PFSK-1 (cell line): ENCODE results near the gene PDZD11.

Experiments
- POLR2AphosphoS5 ChIP-seq: IDR thresholded peaks from 2 replicates; pipeline ENCODE4 v1.6.1; 2012; ENCODE audit warnings: low read depth, mild to moderate bottlenecking, control low read depth, low read length, moderate library complexity
- REST ChIP-seq, 2 experiments: IDR thresholded peaks; 2 replicates each; pipeline versions ENCODE4 v1.6.1 to v1.8.0; 2011 to 2012; ENCODE audit warnings: low read depth in 2 of 2, low read length in 2 of 2, control low read depth in 1 of 2, inconsistent platforms in 1 of 2, mild to moderate bottlenecking in 1 of 2, moderate library complexity in 1 of 2; ENCODE audit not compliant: insufficient read depth in 1 of 2
- TAF1 ChIP-seq: IDR thresholded peaks from 2 replicates; pipeline ENCODE4 v1.6.1; 2012; ENCODE audit warnings: low read length, control low read depth, borderline replicate concordance; ENCODE audit not compliant: insufficient read depth

- no peak for TF ChIP-seq TAF1
- no peak for TF ChIP-seq REST (IDR thresholded peaks at IDR 0.05; ENCODE audit: insufficient read depth in 1 of 2, low read depth in 2 of 2, low read length in 2 of 2)
- TF ChIP-seq POLR2AphosphoS5, result no peak
Observed at GRCh38 chrX:70260104-70260503, 29.6 kb downstream of the PDZD11 start, which contains the start of gene P2RY4.
